Activated CD4-positive, alpha-beta T cell treated with anti-CD3 and anti-CD28 coated beads, Interleukin-2, amount 50 U/mL, for 24 hours (primary cell): ENCODE measurements around the gene RPGRIP1L.

Experiments used
- DNase-seq, 2 donors: peaks; one replicate each; pipeline ENCODE4 v3.0.0-alpha.2; 2020; ENCODE audit warnings: low read depth in 1 of 2, low spot score in 1 of 2

RPGRIP1L gene

DNA sequence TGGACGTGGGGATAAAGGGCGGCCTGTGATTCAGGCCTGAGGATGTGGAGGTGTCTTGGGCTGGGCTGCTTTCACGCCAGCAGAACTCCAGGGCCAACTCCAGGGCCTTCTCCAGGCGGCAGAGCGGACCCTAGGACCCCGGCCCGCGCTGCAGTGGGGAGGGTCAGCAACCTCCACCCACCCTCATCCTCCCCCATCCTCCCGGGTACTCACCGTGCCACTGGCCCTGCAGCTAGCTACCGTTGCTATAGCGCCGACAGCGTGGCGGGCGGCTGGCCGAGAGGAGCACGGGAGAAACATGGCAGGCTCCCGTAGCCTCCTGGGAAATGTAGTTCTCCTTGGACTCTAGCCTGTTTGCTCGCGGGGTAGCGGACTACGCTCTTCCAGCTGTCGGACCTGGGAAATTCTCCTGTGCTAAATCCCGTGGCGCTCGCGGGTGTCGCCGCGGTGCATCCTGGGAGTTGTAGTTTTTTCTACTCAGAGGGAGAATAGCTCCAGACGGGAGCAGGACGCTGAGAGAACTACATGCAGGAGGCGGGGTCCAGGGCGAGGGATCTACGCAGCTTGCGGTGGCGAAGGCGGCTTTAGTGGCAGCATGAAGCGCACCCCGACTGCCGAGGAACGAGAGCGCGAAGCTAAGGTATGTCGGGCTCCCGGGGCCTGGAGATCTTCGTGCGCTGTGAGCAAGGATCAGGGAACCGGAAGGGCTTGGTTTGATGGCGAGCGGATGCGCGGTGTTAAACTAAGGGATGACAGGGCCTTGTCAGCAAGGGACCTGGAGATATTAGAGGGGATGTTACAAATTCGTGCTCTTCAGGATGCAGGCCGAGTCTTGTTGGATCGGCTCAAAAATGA lies at the start of gene RPGRIP1L, which contains the start of gene FTO:
TSS of gene RPGRIP1L (minus strand) at position 270 of the 855 bp plus-strand sequence. CDS start 3,136 bp downstream, outside the sequence.
TSS of gene FTO (plus strand) at position 567 of the 855 bp plus-strand sequence.
- peak; percentile 96 to 99 for DNase-seq

DNA sequence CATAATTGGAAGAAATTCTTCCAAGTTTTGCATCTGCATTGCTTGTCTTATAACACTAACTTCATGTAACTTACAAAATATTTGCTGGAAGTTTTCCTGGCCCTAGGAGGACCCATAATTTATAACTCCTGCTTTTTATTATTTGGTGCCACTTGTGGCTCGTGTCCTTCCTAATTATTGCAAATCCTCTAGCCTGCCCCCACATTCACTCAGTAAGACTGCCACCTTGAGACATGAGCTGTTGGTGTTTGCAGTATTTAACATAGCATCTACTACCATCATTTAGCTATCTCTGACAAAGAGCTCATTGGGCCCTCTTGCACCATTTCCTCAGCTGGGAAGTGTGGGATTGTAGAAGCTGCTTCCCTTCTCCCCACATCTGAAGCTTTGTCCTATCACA lies 49.8 kb upstream of the RPGRIP1L start:
- no peak for DNase-seq

DNA sequence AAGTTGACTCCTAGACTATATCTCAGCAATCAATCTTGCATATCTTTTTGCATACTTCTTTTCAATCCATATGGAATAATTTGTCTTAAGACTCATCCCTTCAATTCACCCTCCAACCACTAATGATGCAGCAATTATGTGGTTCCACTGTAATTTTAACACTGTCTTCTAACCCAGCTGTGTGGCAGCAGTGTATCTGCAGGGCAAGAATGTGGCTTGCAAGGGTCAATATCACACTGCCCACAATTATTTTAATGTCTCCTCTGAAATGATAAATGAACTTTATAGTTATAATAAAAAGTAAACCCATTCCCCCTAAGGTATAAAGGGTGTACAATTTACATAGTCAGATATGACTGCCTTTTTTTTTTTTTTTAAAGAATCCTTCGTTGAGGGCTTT lies 48.9 kb upstream of the RPGRIP1L start:
- DNase-seq = no peak

DNA sequence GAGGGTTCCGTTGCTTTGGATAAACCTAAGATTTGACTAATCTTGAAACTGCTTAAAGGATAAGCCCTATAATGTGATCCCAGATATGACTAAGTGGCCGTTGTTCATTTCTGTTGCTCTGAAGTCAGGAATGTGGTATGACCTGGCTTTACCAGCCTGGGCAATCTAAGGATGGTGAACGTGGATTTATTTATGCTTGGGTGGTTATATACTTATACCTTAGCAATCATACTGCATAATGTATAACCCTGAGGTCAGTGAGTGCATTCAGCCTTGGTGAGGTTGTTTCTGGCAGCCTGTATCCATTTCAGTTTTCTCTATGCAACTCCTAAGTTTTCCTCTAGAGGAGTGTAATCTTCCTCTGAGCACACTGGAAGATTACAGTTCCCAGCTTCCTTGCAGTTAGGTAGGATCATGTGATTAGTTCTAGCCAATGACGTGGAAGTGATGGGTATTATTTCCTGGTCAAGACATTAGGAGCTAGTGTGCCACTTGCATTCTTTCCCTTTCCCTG lies 42.2 kb upstream of the RPGRIP1L start:
- DNase-seq = no peak

DNA sequence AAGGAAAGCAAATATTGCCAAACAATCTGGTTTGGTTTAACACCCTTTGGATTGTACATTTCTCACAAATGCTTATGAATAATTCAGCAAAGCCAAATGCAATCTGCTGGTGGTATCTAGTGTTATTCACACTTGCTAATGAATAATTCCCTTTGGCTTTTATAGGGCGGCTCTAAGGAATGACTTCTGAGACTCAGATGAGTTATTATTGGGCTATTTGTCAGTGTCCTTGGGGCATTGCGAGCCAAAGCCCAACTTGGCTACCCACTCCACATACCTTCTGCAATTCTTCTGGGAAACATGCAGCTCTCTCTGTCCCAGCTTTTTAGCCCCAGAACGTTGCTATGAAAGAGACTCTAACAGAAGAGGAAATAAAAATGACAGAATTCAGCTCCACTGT lies 41.4 kb upstream of the RPGRIP1L start:
- no peak for DNase-seq

DNA sequence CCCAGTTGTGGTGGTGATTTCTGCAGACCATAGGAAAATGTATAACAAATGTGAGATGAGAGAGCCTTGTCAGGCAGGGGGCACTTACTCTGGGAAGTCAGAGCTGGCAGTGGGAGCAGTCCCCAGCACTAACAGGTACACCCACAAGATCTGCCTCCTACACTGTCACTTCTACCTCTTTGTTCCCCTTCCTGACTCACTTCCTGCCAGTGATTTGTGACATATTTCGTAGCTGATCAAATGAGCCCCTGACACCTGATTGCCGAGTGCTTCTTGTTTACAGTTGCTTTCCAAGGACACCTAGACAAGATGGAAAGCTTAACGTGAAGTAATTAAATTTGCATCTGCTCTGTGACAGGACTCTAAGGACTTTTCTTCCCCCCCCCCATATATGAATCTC lies 40.8 kb upstream of the RPGRIP1L start:
- DNase-seq = peak in 1 of 2 donors; percentile 25

DNA sequence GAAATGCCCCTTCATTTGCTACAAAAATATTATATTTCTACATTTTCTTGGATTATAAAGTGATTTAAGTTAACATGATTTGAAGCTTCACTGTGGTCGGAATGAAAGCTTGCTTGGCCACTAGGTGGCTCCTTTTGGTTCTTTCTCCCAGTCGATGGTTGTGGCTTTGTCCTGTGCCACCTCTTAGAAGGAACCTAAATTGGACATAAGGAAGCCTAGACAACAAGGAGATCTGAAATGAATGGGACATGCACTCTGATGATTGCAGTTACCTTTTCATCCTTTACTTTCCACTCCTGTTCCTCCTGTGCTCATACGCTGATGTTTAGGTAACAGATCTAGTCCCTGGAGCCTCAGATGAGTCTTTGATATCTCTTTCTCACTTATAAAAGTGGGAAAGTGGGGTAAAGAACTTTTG lies 39.5 kb upstream of the RPGRIP1L start:
- DNase-seq = no peak

DNA sequence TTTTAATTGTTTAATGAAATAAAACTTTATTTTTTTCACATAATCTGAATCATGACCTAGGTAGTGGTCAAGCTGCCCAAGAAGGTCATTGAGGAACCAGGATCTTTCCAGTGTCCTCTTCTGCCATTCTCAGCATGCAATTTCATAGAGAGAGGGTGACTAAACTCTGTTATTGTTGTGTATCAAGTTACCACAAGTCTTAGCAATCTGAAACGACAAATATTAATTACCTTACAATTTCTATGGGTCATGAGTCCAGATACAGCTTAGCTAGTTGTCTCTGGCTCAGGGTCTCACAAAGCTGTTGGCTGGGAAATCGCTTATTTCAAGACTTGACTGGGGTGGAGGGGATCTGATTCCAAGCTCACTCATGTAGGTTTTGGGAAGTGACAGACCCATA lies 37.9 kb upstream of the RPGRIP1L start:
- DNase-seq = no peak

DNA sequence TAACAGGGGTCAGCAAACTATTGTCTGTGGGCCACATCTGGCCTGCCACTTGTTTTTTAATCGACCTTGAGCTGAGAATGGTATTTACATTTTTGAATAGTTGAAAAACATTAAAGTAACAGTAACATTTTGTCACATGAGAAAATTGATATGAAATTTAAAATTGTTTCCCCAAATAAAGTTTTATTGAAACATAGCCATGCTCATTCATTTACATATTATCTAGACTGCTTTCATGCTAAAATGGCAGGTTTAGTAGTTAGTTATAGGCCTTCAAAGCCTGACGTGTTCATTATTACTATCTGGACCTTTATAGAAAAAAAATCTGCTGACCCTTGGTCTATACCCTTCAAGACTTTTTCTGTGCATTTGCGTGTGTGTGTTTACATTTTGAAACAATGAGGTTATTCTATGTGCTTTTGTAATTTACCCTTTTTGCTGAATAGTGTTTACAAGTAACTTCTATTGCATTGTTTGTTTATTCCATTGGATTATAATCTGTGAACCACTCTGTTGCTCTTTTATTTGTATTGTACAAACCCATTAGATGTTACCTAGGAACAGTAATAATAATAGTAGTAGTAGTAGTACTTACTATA lies 37.4 kb upstream of the RPGRIP1L start:
- DNase-seq = no peak

DNA sequence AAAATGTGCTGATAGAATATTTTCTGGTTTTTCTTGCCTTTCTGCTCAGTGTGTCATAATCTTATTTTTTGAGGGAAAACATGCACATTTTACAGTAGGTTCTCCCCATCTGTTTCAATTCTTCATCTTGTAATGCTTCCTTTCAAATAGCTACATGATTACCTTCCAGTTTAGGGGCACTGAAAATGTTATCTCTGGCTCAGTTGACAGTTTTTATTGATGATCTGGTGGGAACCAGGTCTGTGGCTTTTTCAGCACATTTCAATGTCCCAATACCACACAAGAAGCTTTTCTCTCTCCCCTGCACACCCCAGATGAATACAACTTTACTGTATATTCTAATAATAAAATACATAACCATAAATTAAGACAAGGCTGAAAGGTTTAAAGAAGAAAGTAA lies 36.8 kb upstream of the RPGRIP1L start:
- no peak for DNase-seq

DNA sequence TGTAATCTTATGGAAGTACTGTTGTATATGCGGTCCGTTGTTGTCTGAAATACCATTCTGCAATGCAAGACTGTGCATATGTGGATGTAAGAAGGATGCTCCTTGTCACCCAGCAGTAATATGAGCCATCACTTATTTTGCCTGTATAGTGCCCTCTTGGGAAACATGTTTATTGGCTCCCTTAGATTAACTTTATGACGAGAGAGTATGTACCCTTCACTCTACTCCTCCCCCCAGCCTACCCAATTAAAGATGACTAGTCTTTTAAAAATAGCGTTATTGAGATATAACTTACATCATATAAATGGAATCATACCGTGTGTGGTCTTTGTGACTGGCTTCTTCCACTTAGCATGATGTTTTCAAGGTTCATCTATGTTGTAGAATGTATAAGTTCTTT lies 33.9 kb upstream of the RPGRIP1L start:
- DNase-seq = no peak

DNA sequence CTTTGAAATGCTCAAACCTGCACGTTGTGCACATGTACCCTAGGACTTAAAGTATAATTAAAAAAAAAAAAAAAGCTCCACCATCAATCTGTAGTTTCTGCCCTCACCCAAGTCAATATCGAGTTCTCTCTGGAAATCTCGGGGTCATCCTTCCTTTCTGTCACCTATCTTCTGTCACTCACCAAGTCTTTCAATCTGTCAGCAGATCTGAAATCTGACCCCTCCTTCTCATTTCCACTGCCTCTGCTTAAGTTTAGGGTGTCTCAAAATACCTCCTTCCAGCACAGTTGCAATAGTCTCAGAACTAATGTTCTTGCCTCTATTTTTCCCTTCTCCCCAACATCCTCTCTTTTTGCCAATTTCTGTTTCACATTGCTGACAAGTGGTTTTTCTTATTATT lies 32.6 kb upstream of the RPGRIP1L start:
- DNase-seq = no peak

DNA sequence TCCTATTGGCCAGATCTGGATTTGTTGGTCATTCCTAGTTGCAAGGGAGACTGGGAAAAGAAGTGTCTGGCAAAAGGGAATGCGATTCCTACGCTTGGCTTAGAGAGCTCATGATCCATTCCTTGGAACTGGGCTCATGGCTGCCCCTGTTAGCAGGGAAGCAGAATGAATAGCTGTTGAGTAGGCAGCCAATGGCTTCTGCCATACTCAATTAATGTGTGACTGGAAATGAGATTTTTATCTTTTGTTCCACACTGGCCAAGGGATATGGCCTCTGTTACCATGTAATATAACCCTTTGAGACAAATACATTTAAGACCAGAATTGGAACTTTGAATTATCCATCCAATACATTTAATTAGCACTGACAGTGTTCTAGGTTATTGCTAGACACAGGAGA lies 31.2 kb upstream of the RPGRIP1L start:
- DNase-seq = no peak

DNA sequence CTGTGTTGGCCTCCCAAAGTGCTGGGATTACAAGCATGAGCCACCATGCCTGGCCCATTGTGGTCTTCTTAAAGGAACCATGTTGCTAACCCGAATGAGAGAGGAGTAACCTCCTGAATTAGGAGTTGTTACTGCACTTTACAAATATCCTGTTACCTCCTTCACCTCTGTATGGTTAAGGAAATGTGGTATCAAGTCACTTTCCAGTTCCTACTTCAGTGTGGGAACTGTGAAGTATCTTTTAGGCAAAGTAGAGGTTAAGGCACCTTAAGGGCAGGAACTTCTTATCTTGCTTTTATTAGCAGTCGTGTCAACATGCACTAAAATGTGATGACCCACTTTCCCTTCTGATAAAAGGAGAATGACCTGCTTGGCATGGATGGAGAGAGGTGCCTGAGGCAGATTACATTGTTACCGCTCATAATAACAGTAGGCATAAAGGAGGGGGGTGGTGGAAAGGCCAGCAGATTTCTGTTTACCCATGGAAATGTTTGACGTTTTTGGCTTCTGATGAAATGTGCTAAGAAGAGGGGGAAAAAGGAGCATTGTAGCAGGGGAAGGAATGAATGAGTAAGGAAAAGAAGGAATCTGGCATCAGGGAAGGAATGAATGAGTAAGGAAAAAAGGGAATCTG lies 28.8 kb upstream of the RPGRIP1L start:
- DNase-seq = no peak

DNA sequence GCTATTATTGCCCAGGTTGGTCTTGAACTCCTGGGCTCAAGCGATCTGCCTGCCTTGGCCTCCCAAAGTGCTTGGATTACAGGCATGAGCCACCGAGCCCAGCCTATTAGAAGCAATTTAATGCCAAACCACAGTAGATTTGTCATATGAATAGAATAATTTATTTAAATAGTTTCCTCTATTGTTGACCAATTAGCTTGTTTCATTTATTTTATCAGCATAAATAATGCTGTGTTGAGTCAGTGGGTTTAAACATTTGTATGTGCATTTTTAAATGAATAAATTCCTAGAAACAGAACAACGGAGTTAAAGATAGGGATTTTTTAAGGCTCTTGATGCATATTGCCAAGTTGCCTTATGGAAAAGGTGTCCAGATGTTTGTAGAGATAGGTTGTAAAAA lies 27.0 kb upstream of the RPGRIP1L start:
- no peak for DNase-seq

DNA sequence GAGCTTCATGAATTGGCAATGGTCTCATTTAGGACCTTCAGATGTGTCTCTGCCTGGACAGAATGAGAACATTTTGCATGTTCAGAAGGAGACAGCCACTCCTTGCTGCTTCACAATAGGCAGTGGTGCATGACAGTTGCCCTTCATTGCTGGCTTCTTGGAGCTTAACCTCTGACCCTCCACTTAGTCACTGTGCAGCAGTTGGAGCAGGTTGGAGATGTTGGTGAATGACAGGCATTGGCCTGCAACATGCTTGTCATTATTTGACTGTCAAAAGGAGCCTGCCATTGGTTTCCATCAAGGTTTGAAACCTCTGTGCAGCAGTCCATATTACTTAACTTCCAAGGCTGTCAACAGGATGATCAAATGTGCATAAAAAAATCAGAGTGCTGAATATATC lies 23.0 kb upstream of the RPGRIP1L start:
- DNase-seq = no peak

DNA sequence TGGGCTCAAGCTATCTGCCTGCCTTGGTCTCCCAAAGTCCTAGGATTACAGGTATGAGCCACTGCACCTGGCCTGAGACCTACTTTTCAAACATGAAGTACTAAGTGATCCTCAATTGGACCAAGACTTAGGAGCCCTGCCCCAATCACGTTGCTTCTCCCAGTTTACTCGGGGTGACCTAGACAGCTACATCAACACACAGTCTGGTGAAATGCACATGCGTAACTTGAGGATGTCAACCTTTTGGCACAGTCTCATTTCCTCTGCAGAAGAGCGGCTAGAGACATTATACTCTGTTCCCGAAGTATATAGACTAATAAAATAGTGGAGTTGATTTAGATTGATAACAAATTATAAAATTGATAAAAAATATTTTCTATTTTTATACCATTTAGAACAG lies 17.4 kb upstream of the RPGRIP1L start:
- DNase-seq = no peak

DNA sequence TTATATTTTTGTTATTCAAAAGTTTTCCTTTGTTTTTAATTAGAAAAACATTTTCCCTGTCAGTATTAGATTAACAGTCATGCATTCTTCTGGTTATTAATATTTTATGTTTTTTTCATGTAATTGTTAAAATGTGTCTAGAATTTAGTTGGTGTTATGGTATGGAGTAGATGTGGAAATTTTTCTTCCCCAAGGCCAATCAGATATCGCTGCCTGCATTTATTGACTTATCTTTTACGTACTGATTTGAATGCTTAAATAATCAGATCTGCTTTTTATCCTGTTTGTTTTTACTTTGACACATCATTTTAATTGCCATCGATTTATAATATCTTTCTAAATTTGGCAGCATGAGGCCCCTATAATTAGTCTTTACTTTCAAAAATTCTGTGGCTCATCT lies 13.9 kb upstream of the RPGRIP1L start:
- DNase-seq = no peak

DNA sequence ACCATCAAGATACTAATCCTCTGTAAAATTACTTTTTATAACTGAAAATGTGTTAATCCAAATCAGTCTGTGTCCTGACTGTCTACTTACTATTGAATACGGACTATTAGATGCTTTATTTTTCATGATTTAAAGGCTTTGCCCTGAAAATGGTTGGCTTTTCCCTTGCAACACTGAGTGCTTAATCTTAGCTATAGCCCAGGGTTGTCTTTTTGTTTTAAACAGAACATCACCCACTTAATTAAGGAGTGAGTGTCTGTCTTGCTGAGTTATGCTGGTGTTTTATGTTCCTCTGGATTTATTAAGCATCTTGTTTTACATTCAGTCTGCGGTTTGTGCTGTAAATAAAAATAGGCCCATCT lies 11.3 kb upstream of the RPGRIP1L start:
- no peak for DNase-seq

DNA sequence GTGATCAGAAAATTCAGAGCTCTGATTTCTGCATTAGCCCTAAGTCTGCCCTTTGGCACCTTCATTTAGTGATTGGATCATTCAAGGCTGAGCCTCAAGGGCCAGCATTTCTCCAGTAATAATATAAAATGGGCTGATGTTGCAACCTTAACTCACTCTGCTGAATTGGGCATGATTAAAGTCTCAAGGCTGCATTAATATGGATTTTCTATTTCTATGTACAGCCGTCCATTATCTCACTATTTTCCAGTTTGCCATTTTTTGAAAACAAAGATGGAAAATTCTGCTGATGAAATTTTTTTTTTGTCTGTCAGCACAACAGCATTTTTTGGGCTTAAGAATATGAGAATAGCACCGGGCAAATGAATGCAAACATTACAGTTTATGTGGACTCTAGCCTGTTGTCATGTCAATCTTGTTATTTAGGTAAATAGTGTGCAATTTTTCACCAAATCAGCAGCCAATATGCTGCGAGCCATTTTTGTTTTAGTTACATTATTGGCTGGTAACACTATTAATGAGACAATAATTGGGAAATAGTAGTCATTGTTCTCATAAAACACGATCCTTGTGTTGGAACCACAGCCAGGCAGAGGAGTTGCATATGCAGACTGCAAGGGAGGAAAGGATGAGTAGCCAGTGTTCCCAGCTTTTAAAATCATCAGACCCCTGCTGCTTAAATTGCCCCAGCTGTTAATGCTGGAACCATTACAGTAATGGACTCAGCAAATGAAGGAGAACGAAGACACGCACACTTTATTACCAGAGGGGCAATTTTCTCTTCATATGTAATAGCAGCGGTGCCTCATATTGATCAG lies 10.8 kb upstream of the RPGRIP1L start:
- no peak for DNase-seq
